Adrenal gland (tissue), 12 donors: ENCODE measurements around the gene BLOC1S3. TPM values are rescaled to one million over a fixed set of nuclear protein-coding genes. Genes with fewer than 3 reads are reported as not detected.
"Not testable (repeated sequence)": the region's sequence is repeated elsewhere in the genome, so short reads cannot be mapped to it uniquely, and the experiment has no call there.

Source experiments
- DNase-seq, 7 donors: peaks; one replicate each; pipeline ENCODE4 v3.0.0-alpha.2; 2019 to 2020
- H3K27ac ChIP-seq, 5 donors: fragments of 200-600 bp; sonication (generic) in 4 of 5; 1 replicate in 3 of 5; 2 replicates in 2 of 5; pipeline versions ENCODE4 v1.5.1 to v1.8.0; 2016 to 2020; ENCODE audit warnings: mild to moderate bottlenecking in 1 of 5
- H3K27me3 ChIP-seq: fragments of 200-600 bp; 2 replicates; pipeline ENCODE4 v1.8.0; 2021
- H3K36me3 ChIP-seq, 2 donors: fragments of 200-600 bp; replicated peaks in 1 of 2; 1 replicate in 1 of 2; 2 replicates in 1 of 2; pipeline versions ENCODE4 v1.5.1 to v1.8.0; 2018 to 2022
- H3K4me1 ChIP-seq, 2 donors: fragments of 200-600 bp; replicated peaks in 1 of 2; 1 replicate in 1 of 2; 2 replicates in 1 of 2; pipeline versions ENCODE4 v1.5.1 to v1.8.0; 2018 to 2021
- H3K4me3 ChIP-seq, 4 donors: fragments of 200-600 bp; sonication (generic) in 3 of 4; one replicate each; pipeline ENCODE4 v1.5.1; 2016 to 2018
- H3K9me3 ChIP-seq, 3 donors: fragments of 200-600 bp; sonication (generic) in 1 of 3; replicated peaks in 1 of 3; 1 replicate in 2 of 3; 2 replicates in 1 of 3; pipeline versions ENCODE4 v1.5.1 to v1.8.0; 2016 to 2021
- CTCF ChIP-seq, 6 experiments: fragments of 450-650 bp in 4 of 6; fragments of 200-600 bp in 2 of 6; sonication (generic) in 1 of 6; IDR thresholded peaks; 1 replicate in 5 of 6; 2 replicates in 1 of 6; pipeline versions ENCODE4 v1.5.1 to v1.8.0; 2016 to 2021; ENCODE audit warnings: antibody characterized with exemption in 6 of 6, mild to moderate bottlenecking in 2 of 6, moderate library complexity in 1 of 6
- POLR2A ChIP-seq, 2 donors: fragments of 450-650 bp; IDR thresholded peaks; one replicate each; pipeline ENCODE4 v1.6.1; 2017; ENCODE audit warnings: antibody characterized with exemption in 2 of 2, mild to moderate bottlenecking in 2 of 2, moderate library complexity in 1 of 2
- WGBS, 4 donors: extraction: QIAGEN DNeasy Blood & Tissue Kit in 2 of 4; methylation state at CpG; one replicate each; pipeline versions ENCODE4 v1.1.5 to v1.1.7; 2013 to 2017; 5-methylcytosine and 5-hydroxymethylcytosine counted together
- intact Hi-C, 2 donors: fragments of 100-400 bp; cut with DNase I; formaldehyde crosslinking; loops; one replicate each; pipeline versions ENCODE4 v1.14.1 to v1.15.0; 2022 to 2023
- polyA plus RNA-seq, 3 donors: library from polyadenylated mRNA; stranded (reverse); fragments of 200-250 nt in 2 of 3; fragments of 350-450 nt in 1 of 3; fragmentation: Illumina TruSeq in 1 of 3; extraction: RNeasy Lipid Tissue Mini Kit (QIAGEN cat#74804) in 1 of 3; gene quantifications; one replicate each; pipeline ENCODE4 v1.2.3, GENCODE V29; 2013 to 2014
- total RNA-seq, 9 donors: library from RNA; depleted of rRNA in 4 of 9; stranded (reverse); fragments of >200 nt in 4 of 9; fragments of 120-200 nt in 1 of 9; fragmentation: NEBNext Ultra II Directional in 1 of 9; extraction: Animal tissue kit (Norgen Biotek cat#: 25700) in 1 of 9; gene quantifications; one replicate each; pipeline versions ENCODE4 v1.1.0 to v1.2.4, GENCODE V29; 2013 to 2023
- donor health status: healthy with polysubstance abuse.
- donor health status: Bipolar disorder and iron deficiency.
- donor health status: DM: yes; HTN: yes; CAD: no.
- donor health status: DM: no; HTN: no; CAD: no.
- donor health status: DM: no; HTN: no; CAD: no.
- donor health status: DM: yes; HTN: yes; CAD: no.

The BLOC1S3 gene
- total and polyA plus RNA-seq, 12 donors = 2.8 to 25.5 (median 16.9) TPM

- TF ChIP-seq CTCF (IDR thresholded peaks at IDR 0.05) = no peak
- no peak for TF ChIP-seq POLR2A (IDR thresholded peaks at IDR 0.05)
- 64 to 79% (median 73%) methylated on average over 18 of the region's 18 CpGs for WGBS, 4 donors
- H3K36me3 ChIP-seq = no peaks in the 10 kb centered on the region
- intact Hi-C loops = no loop called here
- DNase-seq = no peak
- no peak overlapping the region for H3K27ac ChIP-seq
- no peak overlapping the region for H3K4me3 ChIP-seq
- H3K4me1 ChIP-seq = peaks cover 0 to 11% of the 10 kb centered on the region in 2 donors
- no peaks in the 10 kb centered on the region for H3K9me3 ChIP-seq
- H3K27me3 ChIP-seq = peaks cover 9% of the 10 kb centered on the region
Measured at GRCh38 chr19:45218911-45219743, 40.5 kb downstream of the BLOC1S3 start.

- no peaks in the 10 kb centered on the region for H3K36me3 ChIP-seq
- H3K4me1 ChIP-seq = no peaks in the 10 kb centered on the region
- no peaks in the 10 kb centered on the region for H3K9me3 ChIP-seq
- intact Hi-C loops = no loop called here
- H3K27ac ChIP-seq = no peak overlapping the region
- H3K27me3 ChIP-seq = no peaks in the 10 kb centered on the region
- no peak for TF ChIP-seq CTCF (IDR thresholded peaks at IDR 0.05)
- no peak for TF ChIP-seq POLR2A (IDR thresholded peaks at IDR 0.05)
- no peak for DNase-seq
- H3K4me3 ChIP-seq = no peak overlapping the region
- WGBS, 4 donors = 82 to 96% (median 93%) methylated on average over 6 of the region's 6 CpGs
Measured at GRCh38 chr19:45222724-45223123, 44.1 kb downstream of the BLOC1S3 start.

GRCh38 chr19:45223879-45224278, 45.3 kb downstream of the BLOC1S3 start:
- no peak for TF ChIP-seq POLR2A (IDR thresholded peaks at IDR 0.05)
- TF ChIP-seq CTCF (IDR thresholded peaks at IDR 0.05) = no peak
- Histone ChIP-seq H3K27ac (no peak overlapping the region), H3K36me3 (no peaks in the 10 kb centered on the region), H3K27me3 (no peaks in the 10 kb centered on the region), H3K9me3 (no peaks in the 10 kb centered on the region), H3K4me3 (no peak overlapping the region), H3K4me1 (no peaks in the 10 kb centered on the region)
- WGBS, 4 donors = 86 to 90% (median 86%) methylated on average over 5 of the region's 5 CpGs
- intact Hi-C loops = no loop called here
- no peak for DNase-seq

GRCh38 chr19:45224645-45225044, 46.1 kb downstream of the BLOC1S3 start:
- Histone ChIP-seq H3K27me3 (no peaks in the 10 kb centered on the region), H3K27ac (no peak overlapping the region), H3K4me1 (no peaks in the 10 kb centered on the region), H3K36me3 (no peaks in the 10 kb centered on the region), H3K9me3 (no peaks in the 10 kb centered on the region), H3K4me3 (no peak overlapping the region)
- TF ChIP-seq POLR2A (IDR thresholded peaks at IDR 0.05) (no peak), CTCF (IDR thresholded peaks at IDR 0.05) (no peak)
- 70 to 92% (median 75%) methylated on average over 5 to 11 of the region's 11 CpGs; no CpG with 5 or more reads in 1 of the 4 donors for WGBS, 4 donors
- DNase-seq = no peak
- intact Hi-C loops = no loop called here

- H3K36me3 ChIP-seq, H3K9me3 ChIP-seq, H3K27ac ChIP-seq, intact Hi-C loops, H3K4me1 ChIP-seq, H3K4me3 ChIP-seq, H3K27me3 ChIP-seq, DNase-seq: not testable (repeated sequence)
- 69 to 82% (median 74%) methylated on average over 2 of the region's 2 CpGs for WGBS, 4 donors
Measured at GRCh38 chr19:45229056-45229455, 50.5 kb downstream of the BLOC1S3 start.
